ENCODE results near the gene OR13C2.
"Not testable (repeated sequence)": the region's sequence is repeated elsewhere in the genome, so short reads cannot be mapped to it uniquely, and the experiment has no call there.

The OR13C2 gene

GRCh38 chr9:104598749-104599148 is 6.7 kb downstream of the OR13C2 start:
- not testable (repeated sequence) for H3K27ac ChIP-seq (ENCODE audit: low read depth, low read length, severe bottlenecking); H3K36me3 ChIP-seq (ENCODE audit: control insufficient read depth, insufficient read depth, low read length); H3K4me1 ChIP-seq (ENCODE audit: control insufficient read depth, insufficient read depth, low read length, poor library complexity, severe bottlenecking); H3K4me3 ChIP-seq (ENCODE audit: extremely low read depth, insufficient read depth, low read length, poor library complexity, severe bottlenecking); H3K9me3 ChIP-seq (ENCODE audit: control insufficient read depth, low read length)
- 42% methylated on average over 1 of the region's 3 CpGs; no CpG with 5 or more reads in 1 of the 2 experiments for WGBS, 2 experiments (ENCODE audit: insufficient coverage in 2 of 2)

- Histone ChIP-seq H3K4me3 (ENCODE audit: extremely low read depth, insufficient read depth, low read length, poor library complexity, severe bottlenecking) (no peak overlapping the region), H3K36me3 (ENCODE audit: control insufficient read depth, insufficient read depth, low read length) (no peaks in the 10 kb centered on the region), H3K4me1 (ENCODE audit: control insufficient read depth, insufficient read depth, low read length, poor library complexity, severe bottlenecking) (no peaks in the 10 kb centered on the region), H3K9me3 (ENCODE audit: control insufficient read depth, low read length) (no peaks in the 10 kb centered on the region), H3K27ac (ENCODE audit: low read depth, low read length, severe bottlenecking) (no peak overlapping the region)
- 60% methylated on average over 1 of the region's 1 CpG; no CpG with 5 or more reads in 1 of the 2 experiments for WGBS, 2 experiments (ENCODE audit: insufficient coverage in 2 of 2)
These were observed 15.8 kb downstream of the OR13C2 start for GRCh38 chr9:104589626-104590025.

- no peaks in the 10 kb centered on the region for H3K4me1 ChIP-seq (ENCODE audit: control insufficient read depth, insufficient read depth, low read length, poor library complexity, severe bottlenecking)
- no CpG with 5 or more reads among the region's 1 CpG for WGBS, 2 experiments (ENCODE audit: insufficient coverage in 2 of 2)
- no peak overlapping the region for H3K4me3 ChIP-seq (ENCODE audit: extremely low read depth, insufficient read depth, low read length, poor library complexity, severe bottlenecking)
- H3K9me3 ChIP-seq (ENCODE audit: control insufficient read depth, low read length) = no peaks in the 10 kb centered on the region
- H3K27ac ChIP-seq (ENCODE audit: low read depth, low read length, severe bottlenecking) = no peak overlapping the region
- H3K36me3 ChIP-seq (ENCODE audit: control insufficient read depth, insufficient read depth, low read length) = no peaks in the 10 kb centered on the region
These were observed 18.8 kb downstream of the OR13C2 start for GRCh38 chr9:104586496-104587180.

- Histone ChIP-seq H3K36me3 (ENCODE audit: control insufficient read depth, insufficient read depth, low read length) (no peaks in the 10 kb centered on the region), H3K4me1 (ENCODE audit: control insufficient read depth, insufficient read depth, low read length, poor library complexity, severe bottlenecking) (no peaks in the 10 kb centered on the region), H3K4me3 (ENCODE audit: extremely low read depth, insufficient read depth, low read length, poor library complexity, severe bottlenecking) (no peak overlapping the region), H3K27ac (ENCODE audit: low read depth, low read length, severe bottlenecking) (no peak overlapping the region), H3K9me3 (ENCODE audit: control insufficient read depth, low read length) (no peaks in the 10 kb centered on the region)
- no CpG with 5 or more reads among the region's 1 CpG for WGBS, 2 experiments (ENCODE audit: insufficient coverage in 2 of 2)
These were observed 24.9 kb downstream of the OR13C2 start for GRCh38 chr9:104580562-104580961.

GRCh38 chr9:104577263-104577662 is 28.2 kb downstream of the OR13C2 start:
- Histone ChIP-seq H3K4me3 (ENCODE audit: extremely low read depth, insufficient read depth, low read length, poor library complexity, severe bottlenecking) (no peak overlapping the region), H3K9me3 (ENCODE audit: control insufficient read depth, low read length) (no peaks in the 10 kb centered on the region), H3K27ac (ENCODE audit: low read depth, low read length, severe bottlenecking) (no peak overlapping the region), H3K36me3 (ENCODE audit: control insufficient read depth, insufficient read depth, low read length) (no peaks in the 10 kb centered on the region), H3K4me1 (ENCODE audit: control insufficient read depth, insufficient read depth, low read length, poor library complexity, severe bottlenecking) (no peaks in the 10 kb centered on the region)
- 80 to 98% methylated on average over 2 to 3 of the region's 5 CpGs for WGBS, 2 experiments (ENCODE audit: insufficient coverage in 2 of 2)

- no peak overlapping the region for H3K4me3 ChIP-seq (ENCODE audit: extremely low read depth, insufficient read depth, low read length, poor library complexity, severe bottlenecking)
- no peaks in the 10 kb centered on the region for H3K36me3 ChIP-seq (ENCODE audit: control insufficient read depth, insufficient read depth, low read length)
- no peaks in the 10 kb centered on the region for H3K4me1 ChIP-seq (ENCODE audit: control insufficient read depth, insufficient read depth, low read length, poor library complexity, severe bottlenecking)
- H3K9me3 ChIP-seq (ENCODE audit: control insufficient read depth, low read length) = peaks cover 4% of the 10 kb centered on the region
- H3K27ac ChIP-seq (ENCODE audit: low read depth, low read length, severe bottlenecking) = no peak overlapping the region
- 67 to 89% methylated on average over 1 of the region's 2 CpGs for WGBS, 2 experiments (ENCODE audit: insufficient coverage in 2 of 2)
These were observed 30.0 kb downstream of the OR13C2 start for GRCh38 chr9:104575456-104575855.

GRCh38 chr9:104572612-104573011 is 32.8 kb downstream of the OR13C2 start:
- no CpG with 5 or more reads among the region's 1 CpG for WGBS, 2 experiments (ENCODE audit: insufficient coverage in 2 of 2)
- H3K9me3 ChIP-seq (ENCODE audit: control insufficient read depth, low read length) = peaks cover 4% of the 10 kb centered on the region
- H3K4me3 ChIP-seq (ENCODE audit: extremely low read depth, insufficient read depth, low read length, poor library complexity, severe bottlenecking) = no peak overlapping the region
- no peaks in the 10 kb centered on the region for H3K4me1 ChIP-seq (ENCODE audit: control insufficient read depth, insufficient read depth, low read length, poor library complexity, severe bottlenecking)
- H3K36me3 ChIP-seq (ENCODE audit: control insufficient read depth, insufficient read depth, low read length) = no peaks in the 10 kb centered on the region
- no peak overlapping the region for H3K27ac ChIP-seq (ENCODE audit: low read depth, low read length, severe bottlenecking)

GRCh38 chr9:104568868-104569267 is 36.6 kb downstream of the OR13C2 start, which contains the start of gene OR13C8:
Gene OR13C8 (plus strand): TSS chr9:104569168. CDS start chr9:104569168, 0 bp downstream.
- H3K36me3 ChIP-seq (ENCODE audit: control insufficient read depth, insufficient read depth, low read length) = no peaks in the 10 kb centered on the region
- WGBS, 2 experiments (ENCODE audit: insufficient coverage in 2 of 2) = 100% methylated on average over 1 of the region's 4 CpGs; no CpG with 5 or more reads in 1 of the 2 experiments
- peaks cover 4% of the 10 kb centered on the region for H3K9me3 ChIP-seq (ENCODE audit: control insufficient read depth, low read length)
- H3K4me1 ChIP-seq (ENCODE audit: control insufficient read depth, insufficient read depth, low read length, poor library complexity, severe bottlenecking) = no peaks in the 10 kb centered on the region
- no peak within 1 kb of the TSS for H3K27ac ChIP-seq (ENCODE audit: low read depth, low read length, severe bottlenecking)
- no peak within 1 kb of the TSS for H3K4me3 ChIP-seq (ENCODE audit: extremely low read depth, insufficient read depth, low read length, poor library complexity, severe bottlenecking)

- WGBS, 2 experiments (ENCODE audit: insufficient coverage in 2 of 2) = 57% methylated on average over 1 of the region's 1 CpG; no CpG with 5 or more reads in 1 of the 2 experiments
- no peak overlapping the region for H3K4me3 ChIP-seq (ENCODE audit: extremely low read depth, insufficient read depth, low read length, poor library complexity, severe bottlenecking)
- H3K4me1 ChIP-seq (ENCODE audit: control insufficient read depth, insufficient read depth, low read length, poor library complexity, severe bottlenecking) = no peaks in the 10 kb centered on the region
- no peak overlapping the region for H3K27ac ChIP-seq (ENCODE audit: low read depth, low read length, severe bottlenecking)
- no peaks in the 10 kb centered on the region for H3K9me3 ChIP-seq (ENCODE audit: control insufficient read depth, low read length)
- H3K36me3 ChIP-seq (ENCODE audit: control insufficient read depth, insufficient read depth, low read length) = no peaks in the 10 kb centered on the region
These were observed 41.1 kb downstream of the OR13C2 start for GRCh38 chr9:104564358-104564757.

GRCh38 chr9:104556830-104557634 is 48.4 kb downstream of the OR13C2 start:
- 88 to 94% methylated on average over 4 to 7 of the region's 8 CpGs for WGBS, 2 experiments (ENCODE audit: insufficient coverage in 2 of 2)
- Histone ChIP-seq H3K27ac (ENCODE audit: low read depth, low read length, severe bottlenecking) (no peak overlapping the region), H3K4me3 (ENCODE audit: extremely low read depth, insufficient read depth, low read length, poor library complexity, severe bottlenecking) (no peak overlapping the region)

GRCh38 chr9:104555521-104555920 is 49.9 kb downstream of the OR13C2 start:
- H3K4me3 ChIP-seq (ENCODE audit: extremely low read depth, insufficient read depth, low read length, poor library complexity, severe bottlenecking) = no peak overlapping the region
- H3K27ac ChIP-seq (ENCODE audit: low read depth, low read length, severe bottlenecking) = no peak overlapping the region
- WGBS, 2 experiments (ENCODE audit: insufficient coverage in 2 of 2) = no CpG with 5 or more reads among the region's 1 CpG
- no peaks in the 10 kb centered on the region for H3K36me3 ChIP-seq (ENCODE audit: control insufficient read depth, insufficient read depth, low read length)
- no peaks in the 10 kb centered on the region for H3K4me1 ChIP-seq (ENCODE audit: control insufficient read depth, insufficient read depth, low read length, poor library complexity, severe bottlenecking)
- no peaks in the 10 kb centered on the region for H3K9me3 ChIP-seq (ENCODE audit: control insufficient read depth, low read length)

More at GRCh38 chr9:104556830-104557634, 48.4 kb downstream of the OR13C2 start:
- no peaks in the 10 kb centered on the region for H3K36me3 ChIP-seq (ENCODE audit: control insufficient read depth, insufficient read depth, low read length)
- H3K9me3 ChIP-seq (ENCODE audit: control insufficient read depth, low read length) = no peaks in the 10 kb centered on the region
- H3K4me1 ChIP-seq (ENCODE audit: control insufficient read depth, insufficient read depth, low read length, poor library complexity, severe bottlenecking) = no peaks in the 10 kb centered on the region
